Activated CD4-positive, alpha-beta T cell treated with anti-CD3 and anti-CD28 coated beads for 1 hour (primary cell): ENCODE measurements around the gene SERPINA6.
"Not testable (repeated sequence)": the region's sequence is repeated elsewhere in the genome, so short reads cannot be mapped to it uniquely, and the experiment has no call there.

Experiments used
- DNase-seq: peaks from one replicate; pipeline ENCODE4 v3.0.0-alpha.2; 2020

The SERPINA6 gene

DNA sequence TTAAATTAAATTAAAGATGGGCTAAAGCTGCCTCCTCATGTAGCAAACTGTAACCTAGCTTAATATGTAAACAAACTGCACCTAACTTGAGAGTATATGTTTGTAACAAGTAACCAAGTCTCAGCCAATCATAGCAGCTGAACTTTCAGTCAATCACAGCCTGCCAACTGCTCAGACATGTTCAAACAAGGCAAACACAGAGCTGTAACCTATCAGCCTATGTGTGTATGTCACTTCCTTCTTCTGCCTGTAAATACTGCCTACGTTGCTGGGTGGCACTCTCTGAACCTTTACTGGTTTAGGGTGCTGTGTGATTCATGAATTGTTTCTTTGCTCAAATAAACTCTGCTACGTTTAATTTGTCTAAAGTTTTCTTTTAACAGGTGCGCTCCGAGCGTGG, 2.9 kb downstream of the SERPINA6 start:
- DNase-seq = no peak

DNA sequence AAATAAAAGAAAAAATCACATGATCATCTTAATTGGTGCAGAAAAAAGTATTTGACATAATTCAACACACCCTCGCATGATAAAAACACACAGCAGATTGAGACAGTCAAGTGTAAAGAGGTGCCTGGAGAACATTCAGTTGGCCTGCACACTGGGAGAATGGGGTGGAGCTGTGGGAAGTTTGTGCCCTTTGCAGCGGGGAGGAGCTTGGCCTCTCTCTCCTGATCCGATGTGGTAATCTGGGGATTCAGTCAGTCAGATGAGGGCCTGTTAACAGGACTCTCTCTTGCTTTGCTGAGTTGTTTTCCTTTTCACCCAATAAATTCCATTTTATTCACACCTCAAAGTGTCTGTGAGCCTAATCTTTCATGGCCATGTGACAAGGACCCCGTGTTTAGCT, 5.9 kb downstream of the SERPINA6 start:
- no peak for DNase-seq

DNA sequence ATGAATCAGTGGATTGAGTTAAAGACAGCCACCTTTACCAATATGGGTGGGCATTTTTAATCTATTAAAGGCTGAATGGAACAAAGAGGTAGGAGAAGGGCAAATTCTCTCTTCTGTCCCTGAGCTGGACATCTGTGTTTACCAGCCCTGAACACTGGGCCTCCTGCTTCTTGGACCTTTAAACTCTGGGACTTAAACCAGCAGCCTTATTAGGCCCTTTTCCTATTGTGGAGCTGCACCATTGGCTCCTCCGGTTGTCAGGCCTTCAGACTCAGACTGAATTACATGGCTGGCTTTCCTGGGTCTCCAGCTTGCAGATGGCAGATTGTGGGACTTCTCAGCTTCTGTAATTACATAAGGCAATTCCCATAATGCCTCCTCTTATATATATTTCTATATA, 6.4 kb downstream of the SERPINA6 start:
- DNase-seq = no peak

DNA sequence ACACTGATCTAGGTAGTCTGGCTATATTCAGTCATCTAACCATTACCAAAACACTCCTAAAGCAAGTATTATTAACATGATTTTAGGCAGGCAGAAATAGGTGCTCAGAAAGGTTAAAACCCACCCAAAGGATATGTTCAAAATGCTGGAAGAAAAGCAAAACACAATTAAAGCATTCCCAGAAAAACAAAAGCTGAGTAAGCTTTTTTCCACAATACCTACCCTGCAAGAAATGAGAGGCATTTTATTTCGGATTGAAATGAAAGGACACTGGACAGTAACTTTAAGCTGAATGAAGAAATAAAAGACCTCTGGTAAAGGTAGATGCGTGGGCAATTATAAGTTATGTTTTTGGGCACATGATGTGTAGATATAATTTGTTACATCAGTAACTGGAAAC, 8.2 kb downstream of the SERPINA6 start:
- DNase-seq = no peak

DNA sequence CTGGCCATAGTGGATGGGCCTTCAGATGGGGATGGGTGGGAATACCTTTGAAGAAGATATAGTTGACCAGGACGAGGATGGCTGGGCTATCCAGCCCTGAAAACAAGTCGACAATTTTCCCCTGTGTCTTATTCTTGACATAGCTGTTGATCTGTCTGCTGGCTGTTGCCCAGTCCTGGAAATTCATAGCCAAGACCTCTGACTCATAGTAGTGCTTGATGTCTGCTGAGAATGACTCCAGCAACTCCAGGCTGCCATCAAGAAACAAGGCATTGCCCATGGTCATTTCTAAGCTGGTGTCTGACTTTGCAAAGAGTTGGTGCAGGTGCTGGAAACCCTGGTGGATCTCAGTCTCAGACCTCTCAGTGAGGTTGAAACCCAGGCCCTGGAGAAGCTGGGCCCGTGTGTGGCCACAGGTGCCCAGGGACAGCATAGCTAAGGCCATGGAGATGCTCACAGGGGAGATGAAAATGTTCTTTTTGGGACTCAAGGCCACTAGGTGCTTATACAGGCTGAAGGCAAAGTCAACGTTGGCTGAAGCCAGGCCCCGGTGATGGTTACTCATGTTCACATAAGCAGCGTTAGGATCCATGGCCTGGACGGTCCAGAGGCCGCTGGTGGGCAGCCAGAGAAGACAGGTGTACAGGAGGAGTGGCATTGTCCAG, 9.0 kb downstream of the SERPINA6 start:
- no peak for DNase-seq

DNA sequence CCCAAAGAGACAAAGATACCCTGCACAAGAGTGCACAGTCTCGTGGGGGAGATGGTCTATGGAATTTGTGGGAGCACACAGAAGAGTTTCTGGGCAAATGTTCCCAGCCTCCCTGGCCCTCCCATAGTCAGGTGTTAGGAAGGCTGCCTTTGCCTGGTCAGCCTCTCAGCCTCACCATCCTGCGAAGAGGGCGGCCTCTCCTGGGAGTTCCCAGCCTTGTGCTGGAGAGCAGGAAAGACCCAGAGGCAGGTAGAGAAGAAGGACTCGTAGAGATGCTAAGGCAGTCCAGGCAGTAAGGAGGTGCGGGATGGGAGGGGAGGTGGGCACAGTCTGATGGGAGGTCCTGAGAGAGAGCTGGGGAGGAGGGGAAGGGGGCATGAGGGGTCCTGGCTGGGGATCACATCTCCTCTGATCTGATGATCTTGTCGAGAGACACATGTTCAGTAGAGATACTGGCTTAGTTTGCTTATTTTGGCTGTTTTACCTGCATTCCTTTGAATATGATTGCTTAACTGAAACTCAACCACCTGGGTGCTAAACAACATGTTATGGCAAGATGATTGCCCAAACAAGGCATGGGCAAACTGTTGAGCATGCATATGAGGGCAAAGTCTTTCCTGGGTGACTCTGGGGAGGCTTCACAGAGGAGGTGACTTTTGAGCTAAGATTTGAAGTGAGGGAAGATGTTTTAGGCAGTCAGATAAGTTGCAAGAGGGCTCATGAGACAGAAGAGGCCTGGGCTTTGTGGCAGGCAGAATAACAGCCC, 10.5 kb downstream of the SERPINA6 start:
- no peak for DNase-seq

DNA sequence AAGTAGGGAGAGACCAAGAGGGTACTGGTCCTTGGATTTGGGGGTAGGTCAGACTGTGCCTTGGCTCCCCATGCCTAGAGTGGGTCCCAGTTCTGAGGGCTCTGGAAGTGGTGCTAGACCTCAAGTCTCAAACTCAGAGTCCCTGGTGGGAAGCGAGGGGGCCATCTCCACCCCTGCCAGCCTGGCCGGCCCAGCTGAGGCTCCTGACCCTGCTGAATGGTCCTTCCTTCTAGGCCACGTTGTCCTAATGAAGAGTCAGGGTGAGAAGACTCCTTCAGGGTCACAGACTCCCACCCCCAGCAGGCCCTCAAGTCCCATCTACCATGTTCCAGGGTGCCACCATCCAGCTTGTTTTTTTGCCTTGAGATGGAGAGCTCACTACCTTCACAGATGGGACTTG, 12.9 kb downstream of the SERPINA6 start:
- no peak for DNase-seq

DNA sequence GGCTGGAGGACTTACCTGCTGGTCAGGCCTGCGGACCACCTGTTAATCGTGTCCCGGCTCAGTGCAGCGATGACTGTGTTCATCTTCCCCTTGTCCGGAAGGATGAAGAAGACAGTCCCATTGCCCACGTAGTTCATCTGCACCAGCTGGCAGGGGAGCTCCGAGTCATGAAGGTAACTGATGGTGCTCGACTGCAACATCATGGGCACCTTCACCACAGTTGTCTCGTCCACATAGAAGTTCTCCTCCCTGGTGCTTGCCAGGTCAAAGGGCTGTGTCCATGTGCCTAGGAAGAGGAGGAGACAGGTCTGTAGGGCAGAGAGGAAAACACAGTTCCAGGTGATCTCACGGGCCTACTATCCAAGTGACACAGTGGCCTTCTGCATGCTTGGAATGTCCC, 13.4 kb downstream of the SERPINA6 start:
- DNase-seq = no peak

DNA sequence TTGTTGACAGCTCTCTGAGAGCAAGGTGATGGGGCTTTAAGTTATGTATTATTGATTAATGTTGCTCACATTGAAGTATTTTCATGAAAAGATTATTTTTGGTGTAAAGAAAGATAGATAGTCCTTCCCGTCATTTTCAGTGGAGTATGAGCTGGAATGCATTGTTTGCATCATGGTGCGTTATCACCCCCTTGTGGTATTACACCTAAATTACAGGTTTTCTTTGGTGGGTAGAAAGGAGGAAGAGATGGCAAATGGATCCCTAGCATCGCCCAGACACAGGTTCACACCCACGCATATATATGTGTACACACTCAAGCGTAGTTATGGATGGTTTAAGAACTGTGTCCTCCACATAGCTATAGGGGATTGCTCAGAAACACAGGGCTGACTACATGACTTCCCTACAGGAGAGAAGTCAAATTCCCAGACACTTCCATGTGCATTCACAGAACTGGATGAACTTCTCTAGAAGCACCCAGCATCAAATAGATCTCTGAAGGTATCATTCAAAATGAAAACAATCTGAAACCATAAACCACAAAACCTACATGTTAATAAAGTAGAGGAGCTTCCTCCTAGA, 15.6 kb downstream of the SERPINA6 start:
- DNase-seq = no peak

DNA sequence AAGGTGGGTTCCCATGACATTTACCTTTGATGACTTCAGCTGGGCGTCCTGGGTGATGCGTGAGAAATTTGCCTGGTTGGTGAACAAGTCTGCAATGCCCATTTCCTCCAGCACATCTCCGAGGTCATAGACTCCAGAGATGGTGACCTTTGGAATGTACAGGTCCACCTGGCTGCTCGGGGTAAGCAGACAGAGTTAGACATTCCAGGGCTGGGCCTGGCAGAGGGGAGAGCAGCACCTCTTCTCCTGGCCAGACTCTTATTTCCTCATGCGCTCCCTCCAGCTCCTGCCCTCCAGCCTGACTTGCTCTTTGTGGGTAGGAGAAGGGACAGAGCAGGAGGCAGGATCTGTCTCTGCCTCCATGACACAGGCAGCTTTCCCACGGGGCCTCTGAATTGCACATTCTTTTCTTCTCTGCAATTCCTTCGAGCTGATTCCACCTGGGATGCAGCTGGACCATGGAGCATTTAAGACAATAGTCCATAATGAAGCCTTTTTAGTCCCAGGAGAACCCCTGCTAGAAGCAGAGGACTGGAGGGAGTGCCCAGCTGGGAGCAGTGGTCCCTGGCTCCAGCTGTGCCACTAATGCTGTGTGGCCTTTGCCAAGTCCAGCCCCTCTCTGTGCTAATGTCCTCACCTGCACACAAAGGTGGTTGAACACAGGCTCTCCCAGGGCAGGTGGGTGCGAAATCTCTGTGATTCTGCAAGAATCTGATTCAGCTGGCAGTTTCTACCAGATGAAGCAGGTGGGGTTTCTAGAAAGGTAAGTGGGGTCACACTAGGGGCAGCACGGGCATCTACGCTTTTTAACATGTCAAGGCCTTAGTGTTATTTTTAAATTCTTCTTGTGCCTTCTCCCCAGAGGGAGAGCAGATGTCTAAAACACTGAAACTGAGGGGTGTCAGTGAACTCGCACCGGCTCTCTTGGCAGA, 16.8 kb downstream of the SERPINA6 start:
- no peak for DNase-seq

DNA sequence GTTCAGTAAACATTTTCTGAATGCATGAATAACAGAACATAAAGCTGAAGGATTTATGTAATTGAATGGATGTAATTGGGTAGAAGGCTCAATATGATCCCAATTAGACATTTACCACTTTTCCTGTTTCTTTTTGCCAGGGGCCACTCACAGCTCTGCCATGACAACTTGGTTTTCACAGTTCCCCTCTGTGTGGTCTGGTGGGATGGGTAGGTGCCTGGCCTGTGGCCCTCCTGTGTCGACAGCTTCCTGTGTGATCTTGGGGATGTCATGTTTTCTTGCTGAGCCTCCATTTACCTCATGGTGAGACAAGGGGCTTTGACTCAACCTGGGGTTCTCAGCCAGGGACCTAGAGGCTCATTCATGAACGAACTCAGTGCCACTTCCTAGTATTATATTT, 17.5 kb downstream of the SERPINA6 start:
- DNase-seq = no peak

DNA sequence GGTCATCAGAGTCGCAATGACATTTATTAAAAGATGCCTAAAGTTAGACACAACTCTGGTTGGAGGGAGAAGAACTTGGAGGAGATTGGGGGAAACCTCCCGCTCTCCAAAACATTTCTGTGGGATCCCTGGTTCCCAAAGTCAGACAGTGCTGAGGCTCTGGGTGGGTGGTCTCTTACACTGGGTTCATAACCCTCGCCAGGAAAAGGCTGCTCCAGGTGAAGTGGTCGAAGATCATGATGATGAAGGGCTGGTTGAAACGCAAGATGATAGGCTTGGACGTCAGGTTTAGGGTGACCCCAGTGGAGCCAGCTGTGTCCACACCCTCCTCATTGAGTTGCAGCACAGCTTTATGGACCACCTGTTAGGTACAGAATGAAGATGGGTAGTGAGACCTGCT, 18.9 kb downstream of the SERPINA6 start:
- DNase-seq = no peak

DNA sequence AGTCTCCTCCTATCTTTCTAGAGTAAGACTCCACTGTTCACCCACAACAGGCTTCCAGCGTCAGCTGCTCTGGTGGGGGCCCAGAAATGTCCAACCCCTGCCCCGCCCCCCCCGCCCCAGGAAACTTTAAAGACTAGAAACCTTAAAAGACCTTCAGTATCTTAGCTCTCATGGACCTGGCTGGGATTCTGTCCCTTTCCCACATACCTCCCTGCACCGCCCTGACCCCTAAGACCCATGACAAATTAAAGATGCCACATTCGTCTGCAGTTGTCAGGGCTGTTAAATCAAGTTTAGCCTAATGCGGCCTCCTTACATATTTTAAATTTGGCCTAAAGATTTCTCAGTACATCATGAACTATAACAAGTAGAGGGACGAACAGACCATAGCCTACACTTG, 20.0 kb downstream of the SERPINA6 start:
- no peak for DNase-seq

DNA sequence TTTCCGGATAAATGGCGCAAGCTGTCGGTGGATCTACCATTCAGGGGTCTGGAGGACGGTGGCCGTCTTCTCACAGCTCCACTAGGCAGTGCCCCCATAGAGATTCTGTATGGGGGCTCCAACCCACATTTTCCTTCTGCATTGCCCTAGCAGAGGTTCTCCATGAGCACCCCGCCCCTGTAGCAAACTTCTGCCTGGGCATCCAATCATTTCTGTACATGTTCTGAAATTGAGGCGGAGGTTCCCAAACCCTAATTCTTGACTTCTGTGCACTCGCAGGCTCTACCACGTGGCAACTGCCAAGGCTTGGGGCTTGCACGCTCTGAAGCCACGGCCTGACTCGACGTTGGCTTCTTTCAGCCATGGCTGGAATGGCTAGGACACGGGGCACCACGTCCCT, 25.0 kb downstream of the SERPINA6 start:
- no peak for DNase-seq

DNA sequence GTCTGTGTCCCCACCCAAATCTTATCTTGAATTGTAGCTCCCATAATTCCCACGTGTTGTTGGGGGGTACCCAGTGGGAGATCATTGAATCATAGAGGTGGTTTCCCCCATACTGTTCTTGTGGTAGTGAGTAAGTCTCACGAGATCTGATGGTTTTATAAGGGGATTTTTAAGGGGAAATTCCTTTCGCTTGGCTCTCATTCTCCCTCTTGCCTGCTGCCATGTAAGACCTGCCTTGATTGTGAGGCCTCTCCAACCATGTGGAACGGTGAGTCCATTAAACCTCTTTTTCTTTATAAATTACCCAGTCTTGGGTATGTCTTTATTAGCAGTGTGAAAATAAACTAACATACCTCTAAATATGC, 27.0 kb downstream of the SERPINA6 start:
- not testable (repeated sequence) for DNase-seq

DNA sequence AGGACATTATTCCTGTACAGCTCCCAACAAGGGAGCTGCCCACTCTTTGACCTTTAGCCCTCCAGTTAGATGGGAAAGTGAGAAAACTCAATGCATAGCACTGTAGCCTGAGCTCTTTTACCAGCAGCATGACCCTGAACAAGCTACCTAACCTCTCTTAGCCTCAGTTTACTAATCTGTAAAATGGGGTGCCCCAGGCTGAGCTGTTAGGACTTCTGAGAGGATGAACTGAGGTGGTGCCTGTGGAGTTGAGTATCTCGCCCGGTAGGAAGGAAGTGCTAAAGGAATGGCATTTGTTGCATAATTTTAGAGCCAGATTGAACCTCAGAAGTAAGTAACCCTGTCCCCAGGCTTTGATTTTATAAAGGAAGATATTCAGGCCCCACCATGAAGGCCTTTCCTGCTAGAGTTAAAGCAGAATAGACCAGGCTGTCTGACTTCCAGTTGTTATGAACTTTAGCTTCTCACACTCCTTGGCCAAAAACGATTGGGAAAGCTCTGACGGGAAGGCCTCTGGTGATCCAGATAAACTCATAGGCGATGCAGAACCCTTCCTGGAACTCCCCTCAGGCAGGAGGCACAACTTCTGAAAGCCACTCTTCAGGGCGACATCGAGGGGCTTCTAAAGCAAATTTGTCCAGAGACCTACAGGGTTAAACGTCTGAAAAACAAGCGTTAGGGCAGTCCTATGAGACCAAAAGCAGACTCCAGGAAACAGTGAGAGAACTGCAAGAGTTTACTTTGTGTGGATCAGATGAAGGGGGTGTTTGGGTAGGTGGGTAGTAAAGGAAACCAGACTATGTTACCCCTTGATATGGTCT, 27.6 kb downstream of the SERPINA6 start:
- DNase-seq = no peak

DNA sequence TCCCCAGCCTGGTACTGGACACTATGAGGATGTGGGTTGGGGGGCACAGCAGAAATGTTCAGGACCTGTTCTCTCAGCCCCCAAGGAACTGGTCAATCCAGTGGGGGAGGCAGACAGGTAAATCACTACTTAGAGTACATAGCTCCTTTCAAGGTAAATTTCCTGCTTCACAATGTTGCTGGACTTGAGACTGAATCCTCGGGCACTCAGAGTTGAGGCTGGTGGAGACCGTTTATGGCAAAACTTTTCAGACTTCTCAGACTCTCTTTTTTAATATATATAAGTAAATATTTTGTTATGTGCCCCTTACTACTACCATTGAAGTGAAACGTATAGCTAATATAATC, 29.6 kb downstream of the SERPINA6 start:
- DNase-seq = no peak

DNA sequence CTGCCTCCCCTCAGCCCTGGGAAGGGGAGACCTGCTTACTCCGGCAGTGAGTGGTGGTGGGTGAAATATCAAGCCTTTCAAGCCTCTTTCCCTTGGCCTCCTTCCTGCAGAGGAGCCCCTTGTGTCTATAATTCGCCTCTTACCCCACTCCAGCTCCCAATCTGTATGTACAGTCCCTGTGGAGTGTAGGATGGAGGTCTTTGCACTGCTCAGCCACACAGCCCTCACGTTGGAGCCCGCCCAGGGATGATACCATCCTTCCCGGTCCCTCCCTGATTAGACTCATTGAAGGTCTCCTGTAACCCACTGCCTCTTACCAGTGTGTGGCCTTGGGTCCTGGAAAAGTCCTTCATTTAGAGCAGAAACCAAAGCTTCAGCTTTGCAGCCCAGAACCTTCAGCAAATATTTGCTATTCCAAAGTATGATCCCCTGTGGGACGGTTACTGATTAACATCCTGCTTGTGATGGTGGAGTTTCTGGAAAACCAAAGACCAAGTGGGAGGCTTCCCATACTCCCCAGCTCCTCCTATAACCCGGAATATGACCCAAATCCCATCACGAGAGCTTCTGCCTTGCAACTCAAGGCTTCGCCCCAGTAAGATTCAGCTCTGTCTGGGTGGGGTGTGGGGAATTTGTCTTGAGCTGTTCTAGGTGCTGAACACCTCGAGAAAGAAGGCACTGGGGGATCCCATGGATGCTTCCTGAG, 30.1 kb downstream of the SERPINA6 start, which contains the start of gene SERPINA10:
Gene SERPINA10, minus strand, starts transcription at position 397 of the 706 bp plus-strand sequence. CDS start 2,675 bp downstream, outside the sequence.
- DNase-seq = no peak

DNA sequence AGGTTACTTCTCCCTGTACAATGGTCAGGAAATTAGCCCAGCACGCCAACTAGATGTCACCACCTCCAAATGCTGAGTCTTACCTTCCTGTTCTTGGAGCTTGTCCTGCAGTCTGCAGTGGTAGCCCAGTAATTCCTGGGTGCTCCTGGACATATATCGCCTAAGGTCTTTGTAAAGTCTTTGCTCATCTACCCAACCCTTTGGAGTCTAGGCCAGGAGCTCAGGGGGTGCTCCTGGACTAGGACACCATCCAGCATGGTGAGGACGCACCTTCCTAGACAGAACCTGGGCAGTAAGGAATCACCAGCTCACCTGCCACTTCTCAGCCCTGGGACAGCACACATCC, 30.6 kb downstream of the SERPINA6 start:
- no peak for DNase-seq

DNA sequence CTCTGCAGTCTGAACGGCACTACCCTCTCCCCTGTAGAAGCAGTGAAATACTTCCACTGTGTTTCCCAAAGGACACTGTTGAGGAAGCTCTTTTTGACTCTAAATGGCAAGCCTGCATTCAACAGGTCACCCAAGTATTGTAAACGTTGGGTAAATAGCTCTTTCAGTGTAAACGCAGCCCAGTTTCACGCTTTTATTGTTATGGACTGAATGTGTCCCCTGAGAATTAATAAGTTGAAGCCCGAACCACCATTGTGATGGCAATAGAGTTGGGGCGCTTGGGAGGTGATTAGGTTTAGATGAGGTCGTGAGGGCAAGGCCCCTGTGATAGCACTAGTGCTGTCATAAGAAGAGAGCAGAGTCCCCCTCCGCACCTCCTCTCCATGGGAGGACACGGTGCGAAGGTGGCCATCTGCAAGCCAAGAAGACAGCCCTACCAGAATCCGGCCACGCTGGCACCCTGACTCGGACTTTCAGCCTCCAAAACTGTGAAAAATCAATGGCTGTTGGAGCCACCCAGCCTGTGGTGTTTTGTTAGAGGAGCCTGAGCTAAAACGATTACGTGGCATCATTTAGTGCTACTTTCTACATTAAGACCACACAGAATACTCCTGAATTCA, 31.1 kb downstream of the SERPINA6 start:
- DNase-seq = no peak

DNA sequence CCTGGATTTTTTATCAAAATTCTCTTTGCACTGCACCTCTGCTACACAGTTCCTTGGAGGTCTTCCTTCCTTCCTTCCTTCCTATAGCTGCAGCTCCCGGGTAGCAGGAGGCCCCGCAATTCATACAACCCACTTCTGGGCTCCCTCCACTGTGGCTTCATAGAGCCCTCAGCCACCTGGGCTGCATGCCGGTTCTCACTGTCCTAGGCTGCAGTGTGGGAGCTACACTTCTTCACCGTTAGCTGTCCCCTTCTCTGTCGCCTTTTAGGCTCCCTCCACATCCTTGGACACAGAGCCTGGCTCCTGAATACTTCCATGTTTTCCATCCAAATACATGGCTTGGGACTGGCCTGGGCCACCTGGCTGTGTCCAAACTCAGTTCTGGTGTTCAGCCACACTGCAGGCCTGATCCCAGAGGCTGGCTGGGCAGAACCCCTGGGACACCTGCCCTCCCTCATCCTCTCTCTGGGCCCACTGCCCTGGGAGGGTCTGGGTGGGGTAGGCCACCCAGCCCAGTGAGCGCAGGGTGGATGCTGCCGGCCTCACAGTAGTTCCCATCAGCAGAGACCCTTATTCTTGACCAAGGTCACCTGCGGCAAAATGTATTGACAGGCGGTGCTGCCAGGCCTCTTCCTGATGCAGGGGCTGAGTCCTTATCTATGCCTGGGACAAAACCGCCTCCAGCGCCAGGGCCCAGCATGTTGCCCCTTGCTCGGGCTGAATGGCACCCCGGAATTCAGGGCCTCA, 31.8 kb downstream of the SERPINA6 start:
- DNase-seq = no peak
